Bone marrow (tissue), 2 donors: Measurements from ENCODE around the gene GNAT1.

Experiments
- DNase-seq, 2 donors: peaks; one replicate each; lab custom pipeline; 2025; lab: John Stamatoyannopoulos, UW

GNAT1 gene

DNA sequence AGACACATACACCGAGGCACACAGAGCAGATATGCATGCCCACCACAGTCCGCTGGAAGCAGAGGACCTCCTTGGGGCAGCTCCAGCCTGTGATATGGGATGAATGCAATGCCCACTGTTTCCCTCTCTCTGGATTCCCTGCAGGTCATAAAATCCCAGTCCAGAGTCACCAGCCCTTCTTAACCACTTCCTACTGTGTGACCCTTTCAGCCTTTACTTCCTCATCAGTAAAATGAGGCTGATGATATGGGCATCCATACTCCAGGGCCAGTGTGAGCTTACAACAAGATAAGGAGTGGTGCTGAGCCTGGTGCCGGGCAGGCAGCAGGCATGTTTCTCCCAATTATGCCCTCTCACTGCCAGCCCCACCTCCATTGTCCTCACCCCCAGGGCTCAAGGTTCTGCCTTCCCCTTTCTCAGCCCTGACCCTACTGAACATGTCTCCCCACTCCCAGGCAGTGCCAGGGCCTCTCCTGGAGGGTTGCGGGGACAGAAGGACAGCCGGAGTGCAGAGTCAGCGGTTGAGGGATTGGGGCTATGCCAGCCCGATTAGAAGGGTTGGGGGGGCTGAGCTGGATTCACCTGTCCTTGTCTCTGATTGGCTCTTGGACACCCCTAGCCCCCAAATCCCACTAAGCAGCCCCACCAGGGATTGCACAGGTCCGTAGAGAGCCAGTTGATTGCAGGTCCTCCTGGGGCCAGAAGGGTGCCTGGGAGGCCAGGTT is at the start of gene GNAT1:
TSS of gene GNAT1 (plus strand) at position 675 of the 725 bp plus-strand sequence. CDS start 116 bp downstream, outside the sequence.
- no peak for DNase-seq

DNA sequence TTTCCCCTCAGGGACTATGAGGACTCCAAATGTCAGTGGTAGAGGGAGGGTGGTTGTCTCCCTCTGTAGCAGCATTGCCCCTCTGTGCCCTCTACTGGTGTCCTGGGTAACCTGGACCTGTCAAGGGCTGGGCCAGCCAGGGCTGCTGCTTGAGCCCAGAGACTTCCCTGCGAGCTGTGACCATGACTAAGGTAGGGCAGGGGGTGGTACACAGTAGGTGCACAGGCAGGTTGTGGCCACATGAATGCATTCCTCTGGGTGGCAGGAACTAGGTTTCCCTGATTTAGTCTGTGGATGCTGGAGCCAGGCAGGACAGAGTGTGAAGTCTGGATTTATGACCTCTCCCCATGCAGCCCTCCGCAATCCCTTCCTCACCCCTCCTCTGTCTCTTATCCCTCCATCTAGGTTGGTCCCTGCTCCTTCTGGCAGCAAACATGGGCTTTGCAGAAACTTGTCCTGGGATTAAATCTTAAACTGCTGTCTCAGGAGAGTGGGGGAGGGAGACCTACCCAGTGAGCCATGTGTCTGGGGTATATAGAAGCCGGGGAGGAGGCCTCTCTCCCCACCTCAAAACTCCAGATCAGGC is 45.0 kb upstream of the GNAT1 start:
- DNase-seq = no peak

DNA sequence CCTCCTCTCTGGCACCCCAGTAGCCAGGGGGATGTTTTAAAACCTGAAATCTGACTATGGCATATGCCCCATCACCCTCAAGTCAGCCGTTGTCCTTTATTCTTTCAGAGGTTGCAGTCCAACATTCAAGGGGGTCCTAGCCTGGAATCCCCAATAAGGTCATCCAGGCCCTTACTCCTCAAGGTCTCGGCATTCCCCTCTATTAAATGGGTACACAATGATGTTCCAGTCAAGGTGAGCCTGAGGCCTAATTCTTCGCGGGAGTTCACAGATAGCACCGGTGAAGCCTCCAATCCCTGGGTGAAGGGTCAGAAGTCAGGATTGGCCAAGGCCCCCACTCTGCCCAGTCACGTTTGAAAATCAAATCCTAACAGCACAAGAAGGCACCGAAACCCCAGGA is 44.4 kb upstream of the GNAT1 start:
- no peak for DNase-seq

DNA sequence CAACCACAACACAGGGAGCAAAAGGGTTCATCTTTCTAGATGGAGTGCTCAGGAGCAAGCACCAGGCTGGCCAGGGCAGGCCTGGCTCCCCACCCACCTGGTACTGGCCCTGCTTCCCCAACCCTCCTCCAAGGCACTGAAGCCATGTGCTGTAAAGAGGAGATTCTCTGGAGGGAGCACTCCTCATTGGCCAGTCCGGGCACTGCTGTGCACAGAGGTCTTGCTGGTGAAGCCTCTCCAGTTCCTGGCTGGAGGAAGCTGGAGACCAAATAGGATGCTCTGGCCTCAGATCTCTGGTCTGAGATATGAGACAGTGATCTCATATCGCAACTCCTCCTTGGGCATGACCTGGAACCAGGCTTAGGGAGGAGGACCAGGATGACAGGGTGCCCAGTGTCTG is 44.0 kb upstream of the GNAT1 start:
- no peak for DNase-seq

DNA sequence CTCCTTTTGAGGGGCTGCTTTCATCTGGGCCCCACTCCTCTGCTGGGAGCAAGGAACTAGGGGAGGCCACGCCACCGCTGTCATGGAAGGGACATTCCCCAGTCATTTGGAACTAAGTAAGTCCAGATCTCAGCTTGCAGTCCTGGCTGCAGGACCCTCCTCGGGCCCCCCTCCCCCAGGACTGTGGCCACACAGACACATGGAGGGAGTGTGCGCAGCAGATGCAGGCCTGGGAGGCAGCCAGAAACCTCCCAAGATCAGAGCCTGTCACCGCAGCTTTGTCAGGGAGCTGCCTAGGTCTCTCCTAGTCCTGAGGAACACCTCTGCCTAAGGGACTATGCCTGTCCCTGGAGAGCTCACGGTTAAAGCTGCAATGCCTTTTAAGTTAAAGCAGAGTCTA is 43.5 kb upstream of the GNAT1 start:
- DNase-seq = no peak

DNA sequence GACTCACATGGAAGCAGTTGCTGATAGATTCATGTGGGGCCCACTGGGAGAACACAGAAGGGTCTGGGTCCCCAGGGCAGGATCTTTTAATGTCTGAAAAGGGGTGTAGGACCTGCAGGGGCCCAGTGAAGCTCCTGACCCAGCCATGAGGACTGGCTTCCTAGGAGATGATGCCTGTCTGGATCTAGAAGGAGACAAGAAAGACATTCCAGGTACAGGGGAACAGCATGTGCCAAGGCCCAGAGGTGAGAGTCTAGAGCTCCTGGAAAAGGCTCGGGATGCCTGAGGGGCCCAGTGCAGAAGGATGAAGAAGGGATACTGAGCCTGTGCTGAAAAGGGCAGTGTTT is 41.0 kb upstream of the GNAT1 start:
- no peak for DNase-seq

- no peak for DNase-seq
Measured at GRCh38 chr3:50150863-50151686, 40.3 kb upstream of the GNAT1 start.

GRCh38 chr3:50151728-50152127 is 39.7 kb upstream of the GNAT1 start:
- no peak for DNase-seq

- DNase-seq = no peak
Measured at GRCh38 chr3:50153782-50154475, 37.5 kb upstream of the GNAT1 start.

DNA sequence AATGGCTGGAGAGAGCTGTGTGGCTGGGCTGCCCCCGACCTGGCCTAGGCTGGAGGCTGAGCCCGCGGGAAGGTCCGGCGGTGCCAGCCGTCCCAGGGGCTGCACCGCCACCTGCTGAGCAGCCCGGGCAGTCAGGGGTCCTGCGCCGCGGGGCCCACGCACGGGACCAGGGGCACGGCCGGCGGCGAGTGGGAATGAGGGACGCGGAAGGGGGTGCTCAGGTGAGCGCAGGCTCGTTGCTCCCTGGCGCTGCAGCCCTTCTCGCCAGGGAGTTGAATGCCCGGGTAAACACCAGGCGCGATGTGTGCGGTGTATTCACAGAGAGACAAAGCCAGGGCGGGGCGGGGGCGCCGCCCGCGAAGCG is 37.0 kb upstream of the GNAT1 start:
- no peak for DNase-seq

GRCh38 chr3:50154840-50155490 is 36.4 kb upstream of the GNAT1 start, which contains the start of gene SEMA3F:
TSS of gene SEMA3F (plus strand) at chr3:50155324. CDS start at chr3:50159623, 4,299 bp downstream.
- DNase-seq = peak in 1 of 2 donors; percentile 21

- no peak for DNase-seq
Measured at GRCh38 chr3:50155491-50155878, 35.9 kb upstream of the GNAT1 start.

DNA sequence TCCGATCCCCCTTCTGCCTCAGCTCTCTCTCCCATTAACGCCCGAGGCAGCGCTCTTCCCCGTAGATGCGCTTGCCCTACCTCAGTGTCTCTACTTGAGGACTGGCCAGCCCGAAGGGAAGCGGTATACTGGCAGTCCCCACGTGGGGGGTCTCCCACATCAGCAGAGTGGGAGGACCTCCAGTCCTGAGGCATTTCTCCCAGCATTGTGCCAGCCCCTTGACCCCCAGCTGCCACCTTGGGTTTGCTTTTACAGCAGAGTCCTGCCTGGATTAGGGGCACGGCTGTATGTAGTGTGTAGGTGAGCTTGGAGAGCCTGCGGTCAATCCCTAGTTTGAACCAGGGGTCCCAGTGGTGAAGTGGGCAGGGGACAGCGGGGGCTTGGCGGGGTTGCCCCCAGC is 35.5 kb upstream of the GNAT1 start:
- DNase-seq = no peak

DNA sequence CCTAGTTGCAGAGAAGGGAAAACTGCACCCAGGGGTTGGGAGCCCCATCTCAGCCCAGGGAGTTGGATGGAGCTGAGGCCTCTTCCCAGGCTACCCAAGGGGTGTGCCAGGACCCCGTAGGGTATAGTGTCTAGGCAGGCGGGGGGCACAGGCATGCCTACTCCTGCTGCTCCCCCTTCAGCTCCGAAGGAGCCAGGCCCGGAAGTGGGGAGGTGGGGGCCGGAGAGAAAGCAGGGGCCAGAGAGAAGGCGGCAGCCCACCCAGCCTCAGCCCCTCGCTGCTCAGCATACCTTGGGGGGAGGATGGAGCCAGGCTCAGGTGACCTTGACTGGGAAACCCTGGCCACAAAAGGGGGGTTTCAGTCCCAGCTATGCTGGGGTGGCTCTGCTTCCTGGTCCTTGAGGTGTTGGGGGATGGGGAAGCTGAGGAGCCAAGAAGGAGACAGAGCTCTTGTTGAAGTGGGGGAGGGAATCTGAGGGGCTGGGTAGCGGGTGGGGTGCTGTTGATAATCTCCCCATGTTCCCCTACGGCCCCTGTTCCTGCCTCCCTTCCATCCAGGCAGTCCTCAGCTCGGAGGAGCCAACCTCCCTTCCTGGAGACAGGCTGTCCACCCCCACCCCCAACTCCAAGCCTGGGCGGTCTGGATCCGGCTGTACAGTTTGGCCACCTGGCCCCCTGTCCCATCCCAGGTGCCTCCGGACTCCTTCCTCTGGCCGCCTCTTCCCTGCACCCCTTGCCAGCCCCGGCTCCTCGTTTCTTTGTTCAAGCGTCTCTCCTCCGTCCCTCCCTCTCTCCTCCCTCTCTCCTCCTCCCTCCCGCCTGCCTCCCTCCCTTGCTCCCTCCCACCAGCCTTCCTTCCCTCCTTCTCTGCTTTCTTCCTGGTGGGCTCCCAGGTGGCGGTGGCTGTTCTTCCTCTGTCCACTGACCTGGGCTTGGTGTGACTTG is 34.6 kb upstream of the GNAT1 start:
- no peak for DNase-seq

- DNase-seq = no peak
Measured at GRCh38 chr3:50157827-50158529, 33.4 kb upstream of the GNAT1 start.

- DNase-seq = no peak
Measured at GRCh38 chr3:50158530-50159146, 32.8 kb upstream of the GNAT1 start.

GRCh38 chr3:50160561-50160983 is 30.8 kb upstream of the GNAT1 start:
- DNase-seq = no peak

- no peak for DNase-seq
Measured at GRCh38 chr3:50161320-50161719, 30.1 kb upstream of the GNAT1 start.

- DNase-seq = no peak
Measured at GRCh38 chr3:50162034-50162883, 29.2 kb upstream of the GNAT1 start.
